ENCODE results near the gene SLCO3A1. TPM values are rescaled to one million over a fixed set of nuclear protein-coding genes. Genes with fewer than 3 reads are reported as not detected.

Gene SLCO3A1
- total and polyA plus RNA-seq, 8 donors, result 2.4 to 38.8 (median 7.7) TPM

GRCh38 chr15:92097474-92098178, 244.1 kb downstream of the SLCO3A1 start:
- Histone ChIP-seq H3K4me3 (no peak overlapping the region), H3K9me3 (no peaks in the 10 kb centered on the region), H3K27me3 (no peaks in the 10 kb centered on the region), H3K27ac (no peak overlapping the region), H3K4me1 (peaks cover 0 to 29% (median 8%) of the 10 kb centered on the region in 4 donors), H3K36me3 (peaks cover 0 to 11% (median 0%) of the 10 kb centered on the region in 4 donors)
- intact Hi-C loops (cut with DNase I; ENCODE audit: low total_unique reads), result no loop called here
- 29 to 35% (median 35%) methylated on average over 16 to 17 of the region's 17 CpGs for WGBS, 5 donors
- peak; percentile 50 to 84 for DNase-seq
- TF ChIP-seq EP300 (IDR thresholded peaks at IDR 0.05) (no peak), CTCF (IDR thresholded peaks at IDR 0.05) (peak in 5 of 7 experiments; percentile 45 to 79 (median 69))

- Histone ChIP-seq H3K27ac (no peak overlapping the region), H3K4me1 (peaks cover 0 to 29% (median 8%) of the 10 kb centered on the region in 4 donors), H3K27me3 (no peaks in the 10 kb centered on the region), H3K9me3 (no peaks in the 10 kb centered on the region), H3K36me3 (peaks cover 0 to 11% (median 0%) of the 10 kb centered on the region in 4 donors), H3K4me3 (no peak overlapping the region)
- intact Hi-C loops (cut with DNase I; ENCODE audit: low total_unique reads), result no loop called here
- peak in 1 of 2 donors; percentile 77 for DNase-seq
- 54 to 76% (median 75%) methylated on average over 5 of the region's 5 CpGs for WGBS, 5 donors
- TF ChIP-seq EP300 (IDR thresholded peaks at IDR 0.05) (no peak), POLR2A (IDR thresholded peaks at IDR 0.05) (no peak), POLR2AphosphoS5 (IDR thresholded peaks at IDR 0.05) (no peak), CTCF (IDR thresholded peaks at IDR 0.05) (no peak)
Observed at GRCh38 chr15:92098869-92099268, 245.4 kb downstream of the SLCO3A1 start.

- no peak overlapping the region for H3K27ac ChIP-seq
- peaks cover 0 to 14% (median under 1%) of the 10 kb centered on the region in 4 donors for H3K36me3 ChIP-seq
- WGBS, 5 donors, result 83 to 100% (median 90%) methylated on average over 2 of the region's 2 CpGs
- H3K9me3 ChIP-seq, result no peaks in the 10 kb centered on the region
- no peaks in the 10 kb centered on the region for H3K27me3 ChIP-seq
- H3K4me3 ChIP-seq, result no peak overlapping the region
- DNase-seq, result no peak
- TF ChIP-seq POLR2A (IDR thresholded peaks at IDR 0.05) (no peak), CTCF (IDR thresholded peaks at IDR 0.05) (no peak), POLR2AphosphoS5 (IDR thresholded peaks at IDR 0.05) (no peak)
- intact Hi-C loops (cut with DNase I; ENCODE audit: low total_unique reads), result loop anchor here (5.0 kb wide), 1 partner anchor 127 kb away; no protein-coding TSS in a partner anchor
- peaks cover 0 to 24% (median 8%) of the 10 kb centered on the region in 4 donors for H3K4me1 ChIP-seq
Observed at GRCh38 chr15:92100301-92100700, 246.8 kb downstream of the SLCO3A1 start.

GRCh38 chr15:92100751-92101150, 247.2 kb downstream of the SLCO3A1 start:
- TF ChIP-seq POLR2A (IDR thresholded peaks at IDR 0.05) (no peak), POLR2AphosphoS5 (IDR thresholded peaks at IDR 0.05) (no peak)

More at GRCh38 chr15:92100751-92101150, 247.2 kb downstream of the SLCO3A1 start:
- Histone ChIP-seq H3K4me3 (no peak overlapping the region), H3K27me3 (no peaks in the 10 kb centered on the region), H3K27ac (no peak overlapping the region), H3K4me1 (peaks cover 0 to 20% (median 8%) of the 10 kb centered on the region in 4 donors), H3K36me3 (peaks cover 0 to 15% (median 4%) of the 10 kb centered on the region in 4 donors), H3K9me3 (no peaks in the 10 kb centered on the region)
- WGBS, 5 donors, result 87 to 95% (median 92%) methylated on average over 2 of the region's 2 CpGs
- intact Hi-C loops (cut with DNase I; ENCODE audit: low total_unique reads), result loop anchor here (5.0 kb wide), 1 partner anchor 127 kb away; no protein-coding TSS in a partner anchor
- no peak for DNase-seq
